Vagina (tissue), 2 donors: ENCODE data around the gene PDCD10. TPM values are rescaled to one million over a fixed set of nuclear protein-coding genes. Genes with fewer than 3 reads are reported as not detected.

ENCODE experiments used
- DNase-seq, 2 donors: peaks; one replicate each; pipeline ENCODE4 v3.0.0-alpha.2; 2017; ENCODE audit errors: extremely low spot score in 2 of 2
- H3K27ac ChIP-seq: fragments of 200-600 bp; sonication (generic); one replicate; pipeline ENCODE4 v1.5.1; 2019
- H3K27me3 ChIP-seq: fragments of 200-600 bp; sonication (generic); one replicate; pipeline ENCODE4 v1.5.1; 2019
- H3K36me3 ChIP-seq, 2 donors: fragments of 200-600 bp; sonication (generic); one replicate each; pipeline ENCODE4 v1.5.1; 2017 to 2019
- H3K4me1 ChIP-seq: fragments of 200-600 bp; sonication (generic); one replicate; pipeline ENCODE4 v1.5.1; 2019
- H3K4me3 ChIP-seq, 2 donors: fragments of 200-600 bp; sonication (generic); 1 replicate in 1 of 2; 2 replicates in 1 of 2; pipeline ENCODE4 v1.5.1; 2016 to 2019
- H3K9me3 ChIP-seq: fragments of 200-600 bp; sonication (generic); one replicate; pipeline ENCODE4 v1.5.1; 2019
- POLR2A ChIP-seq, 2 donors: fragments of 450-650 bp; IDR thresholded peaks; one replicate each; pipeline ENCODE4 v1.6.1; 2017; ENCODE audit warnings: antibody characterized with exemption in 2 of 2, mild to moderate bottlenecking in 2 of 2, moderate library complexity in 2 of 2
- POLR2AphosphoS5 ChIP-seq, 2 donors: sonication (generic); formaldehyde crosslinking; IDR thresholded peaks; one replicate each; pipeline ENCODE4 v1.9.0; 2017; ENCODE audit warnings: antibody characterized with exemption in 2 of 2, mild to moderate bottlenecking in 2 of 2, low read depth in 1 of 2; ENCODE audit not compliant: insufficient read depth in 1 of 2
- intact Hi-C: fragments of 100-400 bp; cut with DNase I; formaldehyde crosslinking; loops from one replicate; pipeline ENCODE4 v1.15.1; 2023
- total RNA-seq: library from RNA; depleted of rRNA; stranded (reverse); fragments of >200 nt; gene quantifications from one replicate; pipeline ENCODE4 v1.2.3, GENCODE V29; 2016
- TF ChIP-seq, protein P1 (sequence below), 3 experiments: fragments of 450-650 bp in 2 of 3; fragments of 200-600 bp in 1 of 3; sonication (generic) in 1 of 3; IDR thresholded peaks; one replicate each; pipeline ENCODE4 v1.5.1; 2017 to 2019; ENCODE audit warnings: antibody characterized with exemption in 3 of 3, mild to moderate bottlenecking in 2 of 3, moderate library complexity in 2 of 3

Gene PDCD10
- total RNA-seq, 1 donor from 2014 or later, result 71.7 TPM

DNA sequence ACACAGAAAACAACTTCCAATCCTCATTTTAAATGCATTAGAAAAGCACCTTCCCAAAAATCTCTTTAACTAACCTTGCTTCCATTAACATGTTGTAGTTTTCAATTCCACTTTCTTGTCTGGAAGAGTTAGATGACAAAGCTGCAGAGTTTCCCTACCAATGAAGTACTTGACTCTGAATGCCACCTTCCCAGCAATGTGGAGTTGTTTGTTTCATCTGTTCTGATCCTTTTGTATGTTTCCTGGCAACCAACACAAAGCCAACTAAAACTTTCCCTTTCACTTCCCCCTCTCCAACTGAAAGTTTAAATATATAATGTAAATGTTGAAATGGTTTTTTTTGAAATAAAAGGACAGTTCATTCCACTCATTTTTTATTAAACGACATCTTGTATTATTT, 80.9 kb downstream of the PDCD10 start, which contains the start of gene WDR49:
TSS of gene WDR49 (minus strand) at position 183 of the 400 bp plus-strand sequence. CDS start 517 bp downstream, outside the sequence.
- Histone ChIP-seq H3K27me3 (no peaks in the 10 kb centered on the region), H3K36me3 (no peaks in the 10 kb centered on the region), H3K27ac (no peak within 1 kb of the TSS), H3K9me3 (no peaks in the 10 kb centered on the region), H3K4me3 (no peak within 1 kb of the TSS), H3K4me1 (no peaks in the 10 kb centered on the region)
- intact Hi-C loops, result no loop called here
- DNase-seq, result no peak
- no peak for TF ChIP-seq POLR2A (IDR thresholded peaks at IDR 0.05)
- TF ChIP-seq, protein P1, sequence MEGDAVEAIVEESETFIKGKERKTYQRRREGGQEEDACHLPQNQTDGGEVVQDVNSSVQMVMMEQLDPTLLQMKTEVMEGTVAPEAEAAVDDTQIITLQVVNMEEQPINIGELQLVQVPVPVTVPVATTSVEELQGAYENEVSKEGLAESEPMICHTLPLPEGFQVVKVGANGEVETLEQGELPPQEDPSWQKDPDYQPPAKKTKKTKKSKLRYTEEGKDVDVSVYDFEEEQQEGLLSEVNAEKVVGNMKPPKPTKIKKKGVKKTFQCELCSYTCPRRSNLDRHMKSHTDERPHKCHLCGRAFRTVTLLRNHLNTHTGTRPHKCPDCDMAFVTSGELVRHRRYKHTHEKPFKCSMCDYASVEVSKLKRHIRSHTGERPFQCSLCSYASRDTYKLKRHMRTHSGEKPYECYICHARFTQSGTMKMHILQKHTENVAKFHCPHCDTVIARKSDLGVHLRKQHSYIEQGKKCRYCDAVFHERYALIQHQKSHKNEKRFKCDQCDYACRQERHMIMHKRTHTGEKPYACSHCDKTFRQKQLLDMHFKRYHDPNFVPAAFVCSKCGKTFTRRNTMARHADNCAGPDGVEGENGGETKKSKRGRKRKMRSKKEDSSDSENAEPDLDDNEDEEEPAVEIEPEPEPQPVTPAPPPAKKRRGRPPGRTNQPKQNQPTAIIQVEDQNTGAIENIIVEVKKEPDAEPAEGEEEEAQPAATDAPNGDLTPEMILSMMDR (IDR thresholded peaks at IDR 0.05), result no peak
- no peak for TF ChIP-seq POLR2AphosphoS5 (IDR thresholded peaks at IDR 0.05; ENCODE audit: insufficient read depth in 1 of 2, low read depth in 1 of 2)

DNA sequence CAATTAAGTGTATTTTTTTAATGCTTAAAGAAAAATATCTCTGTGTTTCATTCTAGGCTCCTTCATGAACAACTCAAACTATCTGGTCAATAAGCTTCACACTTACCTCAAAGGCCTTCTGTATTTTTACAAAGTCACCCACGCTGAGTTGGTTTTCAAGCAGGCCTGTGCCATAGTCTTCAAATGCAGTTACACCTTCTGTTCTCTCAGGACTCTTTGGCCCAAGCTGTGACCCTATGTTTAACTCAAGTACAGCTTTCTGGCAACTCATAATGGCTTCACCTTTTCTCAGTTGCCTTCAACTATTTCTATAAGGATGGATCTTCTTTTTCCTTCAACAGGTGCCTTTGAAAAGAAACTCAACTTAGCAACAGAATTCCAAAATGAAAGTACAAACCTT, 81.5 kb downstream of the PDCD10 start:
- no peak for DNase-seq
- no peaks in the 10 kb centered on the region for H3K36me3 ChIP-seq
- TF ChIP-seq POLR2A (IDR thresholded peaks at IDR 0.05), result no peak
- no peak for TF ChIP-seq POLR2AphosphoS5 (IDR thresholded peaks at IDR 0.05; ENCODE audit: insufficient read depth in 1 of 2, low read depth in 1 of 2)
- TF ChIP-seq, protein P1 (IDR thresholded peaks at IDR 0.05), result no peak
- no peaks in the 10 kb centered on the region for H3K9me3 ChIP-seq
- no peaks in the 10 kb centered on the region for H3K27me3 ChIP-seq
- intact Hi-C loops, result no loop called here
- H3K4me3 ChIP-seq, result no peak overlapping the region
- H3K27ac ChIP-seq, result no peak overlapping the region
- H3K4me1 ChIP-seq, result no peaks in the 10 kb centered on the region

DNA sequence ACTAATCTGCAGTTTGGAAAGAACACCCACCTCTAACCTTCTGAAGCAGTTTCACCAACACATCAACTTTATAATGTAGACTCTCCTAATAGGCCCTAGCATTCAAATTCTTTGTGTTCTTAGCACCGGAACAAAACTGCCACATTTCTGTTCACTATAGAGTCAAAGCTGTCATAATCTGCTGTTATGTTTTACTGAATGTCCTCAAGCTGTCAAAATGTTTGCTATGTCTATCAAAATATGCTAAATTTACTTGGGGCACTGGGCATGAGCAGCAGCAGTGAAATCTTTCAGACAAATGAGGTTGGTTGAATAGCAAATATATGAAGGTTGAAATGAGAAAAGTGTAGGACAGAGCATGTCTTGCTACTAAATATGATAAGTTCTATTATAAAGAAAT, 82.9 kb downstream of the PDCD10 start:
- DNase-seq, result no peak
- no peak for TF ChIP-seq POLR2AphosphoS5 (IDR thresholded peaks at IDR 0.05; ENCODE audit: insufficient read depth in 1 of 2, low read depth in 1 of 2)
- TF ChIP-seq, protein P1 (IDR thresholded peaks at IDR 0.05), result no peak
- TF ChIP-seq POLR2A (IDR thresholded peaks at IDR 0.05), result no peak
- no peaks in the 10 kb centered on the region for H3K36me3 ChIP-seq
- no peaks in the 10 kb centered on the region for H3K4me1 ChIP-seq
- no peaks in the 10 kb centered on the region for H3K9me3 ChIP-seq
- H3K27ac ChIP-seq, result no peak overlapping the region
- H3K27me3 ChIP-seq, result no peaks in the 10 kb centered on the region
- intact Hi-C loops, result no loop called here
- no peak overlapping the region for H3K4me3 ChIP-seq

DNA sequence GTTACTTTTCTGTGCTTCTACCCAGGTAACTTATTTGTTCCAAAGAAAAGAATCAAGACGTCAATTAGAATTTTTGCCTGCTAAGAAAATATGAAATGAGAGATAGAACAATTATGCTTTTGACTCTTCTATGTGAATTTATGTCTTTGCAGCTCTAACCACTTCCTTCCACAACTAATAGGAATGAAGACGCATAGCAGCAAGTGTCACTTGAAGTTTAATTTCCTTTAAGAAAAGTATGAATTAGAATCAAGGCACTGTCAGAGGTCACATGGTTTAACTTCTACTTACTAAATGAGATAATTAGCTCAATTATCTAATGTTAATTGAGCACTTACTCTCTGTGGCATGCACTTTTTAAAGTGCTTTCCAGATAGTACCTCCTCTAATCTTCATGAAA, 84.2 kb downstream of the PDCD10 start:
- intact Hi-C loops, result no loop called here
- no peak for DNase-seq
- Histone ChIP-seq H3K4me3 (no peak overlapping the region), H3K4me1 (no peaks in the 10 kb centered on the region), H3K36me3 (no peaks in the 10 kb centered on the region), H3K27ac (no peak overlapping the region), H3K27me3 (no peaks in the 10 kb centered on the region), H3K9me3 (no peaks in the 10 kb centered on the region)
- TF ChIP-seq POLR2A (IDR thresholded peaks at IDR 0.05) (no peak), POLR2AphosphoS5 (IDR thresholded peaks at IDR 0.05; ENCODE audit: insufficient read depth in 1 of 2, low read depth in 1 of 2) (no peak)
- TF ChIP-seq, protein P1 (IDR thresholded peaks at IDR 0.05), result no peak

DNA sequence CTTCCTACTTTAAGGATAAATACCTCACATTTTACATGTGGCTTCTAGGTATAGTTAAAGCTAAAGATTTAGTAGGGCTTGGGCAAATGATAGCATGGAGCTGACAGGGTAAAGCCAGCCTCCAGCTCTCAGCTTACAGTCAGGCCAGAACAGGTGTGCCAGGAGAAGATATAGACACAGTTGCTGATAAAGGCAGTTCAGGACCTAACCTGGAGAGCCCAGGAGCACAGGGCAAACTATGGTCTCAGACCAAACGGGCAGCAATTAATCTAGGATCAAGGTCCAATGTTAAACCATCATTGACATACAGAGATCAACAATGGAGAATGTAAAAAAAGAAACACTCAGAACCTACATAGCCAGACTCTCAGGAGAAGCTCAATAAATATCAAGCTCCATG, 84.9 kb downstream of the PDCD10 start:
- intact Hi-C loops, result no loop called here
- no peak overlapping the region for H3K27ac ChIP-seq
- H3K36me3 ChIP-seq, result no peaks in the 10 kb centered on the region
- TF ChIP-seq, protein P1 (IDR thresholded peaks at IDR 0.05), result no peak
- no peak for TF ChIP-seq POLR2A (IDR thresholded peaks at IDR 0.05)
- TF ChIP-seq POLR2AphosphoS5 (IDR thresholded peaks at IDR 0.05; ENCODE audit: insufficient read depth in 1 of 2, low read depth in 1 of 2), result no peak
- no peaks in the 10 kb centered on the region for H3K9me3 ChIP-seq
- H3K27me3 ChIP-seq, result no peaks in the 10 kb centered on the region
- no peak for DNase-seq
- H3K4me3 ChIP-seq, result no peak overlapping the region
- H3K4me1 ChIP-seq, result no peaks in the 10 kb centered on the region
